IMR-90 (cell line): ENCODE results near the gene GNB1L. TPM values are rescaled to one million over a fixed set of nuclear protein-coding genes. Genes with fewer than 3 reads are reported as not detected.

ENCODE experiments used
- ATAC-seq: fragments of 200-7000 bp; cut with Tn5 transposase; 2 replicates; pipeline ENCODE4 v1.9.1; 2020; ENCODE audit warnings: low read depth, mild to moderate bottlenecking, moderate library complexity
- BruUV-seq: library from RNA; stranded (reverse); fragments of 400-500 nt; replicated peaks from 2 replicates; lab custom pipeline; 2021; lab: Mats Ljungman, UMichigan
- CTCF ChIA-PET: fragments of 300-600 bp; formaldehyde crosslinking; extraction: SDS; loops from one replicate; lab custom pipeline; 2021; ENCODE audit warnings: antibody characterized with exemption; lab: Yijun Ruan, JAX
- POLR2A ChIA-PET: fragments of 300-600 bp; sonication (Branson Sonifier 250); formaldehyde crosslinking; loops from one replicate; lab custom pipeline; 2022; ENCODE audit warnings: antibody characterized with exemption; ENCODE audit not compliant: unreplicated experiment; lab: Charles Lee
- DNase-seq: peaks from one replicate; pipeline ENCODE4 v3.0.0; 2013
- H2AFZ ChIP-seq: replicated peaks from 2 replicates; pipeline ENCODE3; 2013; ENCODE audit warnings: low read length, mild to moderate bottlenecking; ENCODE audit not compliant: poor library complexity
- H2AK5ac ChIP-seq: 2 replicates; pipeline ENCODE4 v1.6.1; 2013; ENCODE audit warnings: low read depth, low read length, inconsistent platforms
- H2AK9ac ChIP-seq: replicated peaks from 2 replicates; pipeline ENCODE3; 2013; ENCODE audit warnings: mild to moderate bottlenecking, low read depth, low read length, moderate library complexity; ENCODE audit not compliant: poor library complexity
- H2BK120ac ChIP-seq: 2 replicates; pipeline ENCODE4 v1.6.1; 2013; ENCODE audit warnings: low read depth, low read length, inconsistent platforms
- H2BK15ac ChIP-seq: 3 replicates; pipeline ENCODE4 v1.6.1; 2013; ENCODE audit warnings: low read depth, low read length, inconsistent platforms
- H2BK20ac ChIP-seq: 2 replicates; pipeline ENCODE4 v1.6.1; 2013; ENCODE audit warnings: low read depth, mild to moderate bottlenecking, inconsistent platforms, low read length, moderate library complexity
- H2BK5ac ChIP-seq: 2 replicates; pipeline ENCODE4 v1.6.1; 2013; ENCODE audit warnings: mild to moderate bottlenecking, low read depth, low read length, inconsistent platforms; ENCODE audit not compliant: poor library complexity, severe bottlenecking
- H3K14ac ChIP-seq: replicated peaks from 2 replicates; pipeline ENCODE4 v1.6.1; 2013; ENCODE audit warnings: low read depth, low read length, inconsistent platforms
- H3K18ac ChIP-seq: 2 replicates; pipeline ENCODE4 v1.6.1; 2013; ENCODE audit warnings: low read depth, low read length, control low read depth
- H3K23ac ChIP-seq: 2 replicates; pipeline ENCODE4 v1.6.1; 2013; ENCODE audit warnings: low read depth, low read length, inconsistent platforms
- H3K27ac ChIP-seq: 2 replicates; pipeline ENCODE4 v1.5.1; 2013; ENCODE audit warnings: mild to moderate bottlenecking, control low read depth, low read length; ENCODE audit not compliant: insufficient read depth
- H3K27me3 ChIP-seq: 2 replicates; pipeline ENCODE4 v1.6.1; 2013; ENCODE audit warnings: low read length; ENCODE audit not compliant: control insufficient read depth, insufficient read depth
- H3K36me3 ChIP-seq: 2 replicates; pipeline ENCODE4 v1.6.1; 2013; ENCODE audit warnings: low read length, mixed read lengths; ENCODE audit not compliant: control insufficient read depth, insufficient read depth
- H3K4ac ChIP-seq: 2 replicates; pipeline ENCODE4 v1.6.1; 2013; ENCODE audit warnings: low read depth, low read length, inconsistent platforms
- H3K4me1 ChIP-seq: 2 replicates; pipeline ENCODE4 v1.6.1; 2013; ENCODE audit warnings: low read length, mixed read lengths; ENCODE audit not compliant: control insufficient read depth, insufficient read depth
- H3K4me2 ChIP-seq: 2 replicates; pipeline ENCODE4 v1.6.1; 2013; ENCODE audit warnings: low read depth, mild to moderate bottlenecking, control low read depth, low read length, moderate library complexity
- H3K4me3 ChIP-seq: 2 replicates; pipeline ENCODE4 v1.5.1; 2013; ENCODE audit warnings: low read depth, mild to moderate bottlenecking, control low read depth, low read length, moderate library complexity; ENCODE audit not compliant: insufficient read depth
- H3K56ac ChIP-seq: 2 replicates; pipeline ENCODE4 v1.6.1; 2013; ENCODE audit warnings: low read length, inconsistent platforms; ENCODE audit not compliant: insufficient read depth; ENCODE audit errors: extremely low read depth
- H3K79me1 ChIP-seq, 2 experiments: 2 replicates each; pipeline ENCODE4 v1.6.1; 2013; ENCODE audit warnings: low read length in 2 of 2, inconsistent platforms in 1 of 2, low read depth in 1 of 2
- H3K9ac ChIP-seq: 2 replicates; pipeline ENCODE4 v1.6.1; 2013; ENCODE audit warnings: low read depth, low read length, control low read depth
- H3K9me1 ChIP-seq: 2 replicates; pipeline ENCODE4 v1.6.1; 2013; ENCODE audit warnings: low read length, inconsistent platforms; ENCODE audit not compliant: insufficient read depth
- H3K9me3 ChIP-seq: 2 replicates; pipeline ENCODE4 v1.6.1; 2013; ENCODE audit warnings: low read length; ENCODE audit not compliant: control insufficient read depth, insufficient read depth
- H4K20me1 ChIP-seq: 2 replicates; pipeline ENCODE4 v1.6.1; 2013; ENCODE audit warnings: low read length, inconsistent platforms; ENCODE audit not compliant: insufficient read depth
- H4K5ac ChIP-seq: 2 replicates; pipeline ENCODE4 v1.6.1; 2013; ENCODE audit warnings: mild to moderate bottlenecking, low read depth, low read length, control low read depth
- H4K8ac ChIP-seq, 2 experiments: 2 replicates each; pipeline ENCODE4 v1.6.1; 2013; ENCODE audit warnings: low read depth in 2 of 2, low read length in 2 of 2, control low read depth in 1 of 2, inconsistent platforms in 1 of 2
- H4K91ac ChIP-seq: 2 replicates; pipeline ENCODE4 v1.6.1; 2013; ENCODE audit warnings: low read depth, low read length, inconsistent platforms; ENCODE audit not compliant: insufficient read depth
- BHLHE40 ChIP-seq: fragments of 150-350 bp; IDR thresholded peaks from 2 replicates; pipeline ENCODE4 v1.6.1; 2016; ENCODE audit warnings: mild to moderate bottlenecking, low read depth, low read length
- CEBPB ChIP-seq: IDR thresholded peaks from 2 replicates; pipeline ENCODE4 v1.6.1; 2012; ENCODE audit warnings: low read depth, low read length, improper control_type of control experiment
- CTCF ChIP-seq: conservative IDR thresholded peaks from 2 replicates; pipeline ENCODE4 v1.5.1; 2012; ENCODE audit warnings: mild to moderate bottlenecking, low read depth, low read length, improper control_type of control experiment
- ELK1 ChIP-seq: fragments of 150-350 bp; IDR thresholded peaks from 2 replicates; pipeline ENCODE4 v1.6.1; 2016; ENCODE audit warnings: low read depth, mild to moderate bottlenecking, low read length, moderate library complexity, borderline replicate concordance
- FOS ChIP-seq: fragments of 150-350 bp; IDR thresholded peaks from 2 replicates; pipeline ENCODE4 v1.6.1; 2016; ENCODE audit warnings: low read depth, low read length
- MAZ ChIP-seq: IDR thresholded peaks from 2 replicates; pipeline ENCODE4 v1.6.1; 2012; ENCODE audit warnings: low read depth, mild to moderate bottlenecking, low read length, improper control_type of control experiment, moderate library complexity, borderline replicate concordance
- MXI1 ChIP-seq: IDR thresholded peaks from 2 replicates; pipeline ENCODE4 v1.6.1; 2012; ENCODE audit warnings: low read depth, mild to moderate bottlenecking, low read length, moderate library complexity, borderline replicate concordance
- POLR2A ChIP-seq: IDR thresholded peaks from 2 replicates; pipeline ENCODE4 v1.6.1; 2012; ENCODE audit warnings: mild to moderate bottlenecking, low read depth, low read length
- RAD21 ChIP-seq: IDR thresholded peaks from 2 replicates; pipeline ENCODE4 v1.6.1; 2012; ENCODE audit warnings: low read length, improper control_type of control experiment
- RFX5 ChIP-seq: IDR thresholded peaks from 2 replicates; pipeline ENCODE4 v1.8.0; 2012; ENCODE audit warnings: low read depth, mild to moderate bottlenecking, low read length, moderate library complexity
- SMC3 ChIP-seq: fragments of 150-350 bp; IDR thresholded peaks from 2 replicates; pipeline ENCODE4 v1.6.1; 2016; ENCODE audit warnings: low read depth, mild to moderate bottlenecking, antibody characterized with exemption, low read length, moderate library complexity
- WGBS, 2 experiments: methylation state at CpG; one replicate each; pipeline versions ENCODE4 v1.1.5 to v1.1.7; 2013; ENCODE audit warnings: missing lambda C conversion rate in 2 of 2; ENCODE audit not compliant: insufficient read length in 1 of 2; ENCODE audit errors: extremely low coverage in 2 of 2; 5-methylcytosine and 5-hydroxymethylcytosine counted together
- dilution Hi-C: fragments of 300-500 bp; cut with HindIII; formaldehyde crosslinking; loops from one replicate; pipeline ENCODE4 v1.14.3; 2018; ENCODE audit warnings: low sequenced_read_pairs; ENCODE audit not compliant: unreplicated experiment
- in situ Hi-C: fragments of 300-500 bp; cut with MboI; formaldehyde crosslinking; loops from 3 replicates; pipeline ENCODE4 v1.14.3; 2019; ENCODE audit warnings: low sequenced_read_pairs, inconsistent platforms, mixed read lengths
- intact Hi-C: fragments of 100-400 bp; cut with micrococcal nuclease; formaldehyde crosslinking; loops from 2 replicates; pipeline ENCODE4 v1.10.0; 2022
- polyA plus RNA-seq, 3 experiments: library from polyadenylated mRNA; depleted of rRNA; stranded (reverse); fragments of >200 nt; gene quantifications; 2 replicates each; pipeline ENCODE4 v1.2.3, GENCODE V29; 2012; ENCODE audit warnings: low replicate concordance in 1 of 3
- total RNA-seq: library from RNA; depleted of rRNA; stranded (reverse); fragments of >200 nt; gene quantifications from 2 replicates; pipeline ENCODE4 v1.2.3, GENCODE V29; 2012
- TF ChIP-seq, protein P1 (sequence below): fragments of 150-350 bp; IDR thresholded peaks from 2 replicates; pipeline ENCODE4 v1.6.1; 2017; ENCODE audit warnings: mild to moderate bottlenecking, antibody characterized with exemption, low read length, low read depth

The GNB1L gene
- total and polyA plus RNA-seq, 2 of the 4 experiments (the other 2 are of a cell fraction): 2.5 to 4.4 TPM

GRCh38 chr22:19819208-19819910 lies 35.3 kb downstream of the GNB1L start:
- intact Hi-C loops (no loop called here), dilution Hi-C loops (no loop called here), in situ Hi-C loops (no loop called here)
- no peak for ATAC-seq
- 94% methylated on average over 5 of the region's 14 CpGs; no CpG with 5 or more reads in 1 of the 2 experiments for WGBS, 2 experiments
- 0 out of 2 replicates have a peak, but pooled peaks cover 3% of the 10 kb centered on the region for H3K9me1 ChIP-seq
- no peak overlapping the region for H2AFZ ChIP-seq
- no peaks in the 10 kb centered on the region for H4K20me1 ChIP-seq
- POLR2A ChIA-PET: no interaction called here
- no peak overlapping the region for H3K27ac ChIP-seq
- no peak overlapping the region for H2BK120ac ChIP-seq
- H3K18ac ChIP-seq: no peak overlapping the region
- H3K9ac ChIP-seq: no peak overlapping the region
- no peak for TF ChIP-seq BHLHE40
- no peak for TF ChIP-seq CTCF
- no peak for TF ChIP-seq CEBPB
- TF ChIP-seq SMC3: no peak
- TF ChIP-seq ELK1: no peak
- no peak for TF ChIP-seq FOS
- no peak for TF ChIP-seq RAD21
- TF ChIP-seq, protein P1, sequence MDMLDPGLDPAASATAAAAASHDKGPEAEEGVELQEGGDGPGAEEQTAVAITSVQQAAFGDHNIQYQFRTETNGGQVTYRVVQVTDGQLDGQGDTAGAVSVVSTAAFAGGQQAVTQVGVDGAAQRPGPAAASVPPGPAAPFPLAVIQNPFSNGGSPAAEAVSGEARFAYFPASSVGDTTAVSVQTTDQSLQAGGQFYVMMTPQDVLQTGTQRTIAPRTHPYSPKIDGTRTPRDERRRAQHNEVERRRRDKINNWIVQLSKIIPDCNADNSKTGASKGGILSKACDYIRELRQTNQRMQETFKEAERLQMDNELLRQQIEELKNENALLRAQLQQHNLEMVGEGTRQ: no peak
- no peak for TF ChIP-seq POLR2A
- TF ChIP-seq MXI1: no peak
- TF ChIP-seq MAZ: no peak
- no peak for TF ChIP-seq RFX5
- H3K4me2 ChIP-seq: no peak overlapping the region
- H3K4me1 ChIP-seq: no peaks in the 10 kb centered on the region
- no peaks in the 10 kb centered on the region for H3K9me3 ChIP-seq
- no peak overlapping the region for H2BK20ac ChIP-seq
- H3K14ac ChIP-seq: no peak overlapping the region
- no TSS peak for BruUV-seq
- no peak overlapping the region for H2BK15ac ChIP-seq
- H4K91ac ChIP-seq: no peak overlapping the region
- no peak overlapping the region for H3K23ac ChIP-seq
- H2AK5ac ChIP-seq: no peak overlapping the region
- H2BK5ac ChIP-seq: no peak overlapping the region
- H3K36me3 ChIP-seq: no peaks in the 10 kb centered on the region
- no peaks in the 10 kb centered on the region for H3K27me3 ChIP-seq
- H4K8ac ChIP-seq: no peak overlapping the region
- no peak overlapping the region for H3K56ac ChIP-seq
- H3K4me3 ChIP-seq: no peak overlapping the region
- H3K4ac ChIP-seq: no peak overlapping the region
- H2AK9ac ChIP-seq: no peak overlapping the region
- no peak overlapping the region for H4K5ac ChIP-seq
- DNase-seq: no peak
- 0 out of 4 replicates have a peak, but pooled peaks cover 0 to 2% of the 10 kb centered on the region in 2 experiments for H3K79me1 ChIP-seq
- CTCF ChIA-PET: no interaction called here
